Neural cell (in vitro differentiated cells): Measurements from ENCODE around the gene MIB1. TPM values are rescaled to one million over a fixed set of nuclear protein-coding genes. Genes with fewer than 3 reads are reported as not detected.

ENCODE experiments used
- H2AFZ ChIP-seq: fragments of 200-600, 300-800 bp; sonication (generic), shearing (Covaris generic); 2 replicates; pipeline ENCODE4 v1.6.0; 2014; ENCODE audit warnings: low read depth, mild to moderate bottlenecking, antibody characterized with exemption, low read length, moderate library complexity
- H3F3A ChIP-seq: fragments of 200-600 bp; shearing (Covaris generic); 2 replicates; pipeline ENCODE4 v1.6.1; 2016; ENCODE audit warnings: mild to moderate bottlenecking, moderate library complexity, mixed read lengths, antibody characterized with exemption, low read length; ENCODE audit not compliant: insufficient read depth, poor library complexity, severe bottlenecking
- H3K27ac ChIP-seq: fragments of 200-600, 300-800 bp; sonication (generic), shearing (Covaris generic); 2 replicates; pipeline ENCODE4 v1.5.1; 2014; ENCODE audit warnings: mild to moderate bottlenecking, low read length, moderate library complexity
- H3K27me3 ChIP-seq: fragments of 300-800, 200-600 bp; sonication (generic), shearing (Covaris generic); 2 replicates; pipeline ENCODE4 v1.6.0; 2014; ENCODE audit warnings: mild to moderate bottlenecking, low read depth, low read length, moderate library complexity; ENCODE audit not compliant: insufficient read depth
- H3K36me3 ChIP-seq: fragments of 300-800, 200-600 bp; sonication (generic), shearing (Covaris generic); 2 replicates; pipeline ENCODE4 v1.5.1; 2014; ENCODE audit warnings: mild to moderate bottlenecking, antibody characterized with exemption, low read length, moderate library complexity; ENCODE audit not compliant: insufficient read depth
- H3K4me2 ChIP-seq: fragments of 300-800, 200-600 bp; sonication (generic), shearing (Covaris generic); 2 replicates; pipeline ENCODE4 v1.6.0; 2014; ENCODE audit warnings: mild to moderate bottlenecking, low read length
- H3K4me3 ChIP-seq: fragments of 300-800, 200-600 bp; sonication (generic), shearing (Covaris generic); 2 replicates; pipeline ENCODE4 v1.5.1; 2014; ENCODE audit warnings: mild to moderate bottlenecking, low read length, moderate library complexity
- H3K79me2 ChIP-seq: fragments of 200-600 bp; shearing (Covaris generic); replicated peaks from 2 replicates; pipeline ENCODE4 v1.6.0; 2014; ENCODE audit warnings: mild to moderate bottlenecking, low read length, moderate library complexity; ENCODE audit not compliant: insufficient read depth
- H3K9ac ChIP-seq: fragments of 300-800, 200-600 bp; sonication (generic), shearing (Covaris generic); 2 replicates; pipeline ENCODE4 v1.6.1; 2016; ENCODE audit warnings: mild to moderate bottlenecking, low read length, mixed read lengths
- H3K9me2 ChIP-seq: fragments of 200-600 bp; shearing (Covaris generic); 2 replicates; pipeline ENCODE4 v1.6.1; 2016; ENCODE audit warnings: mild to moderate bottlenecking, low read length, mixed read lengths; ENCODE audit not compliant: insufficient read depth
- H3K9me3 ChIP-seq: fragments of 200-600, 300-800 bp; sonication (generic), shearing (Covaris generic); 2 replicates; pipeline ENCODE4 v1.6.1; 2016; ENCODE audit warnings: mild to moderate bottlenecking, mixed run types, low read length, moderate library complexity, mixed read lengths
- H4K20me1 ChIP-seq: fragments of 200-600 bp; shearing (Covaris generic); 2 replicates; pipeline ENCODE4 v1.6.1; 2016; ENCODE audit warnings: mild to moderate bottlenecking, mixed run types; ENCODE audit not compliant: insufficient read depth
- CTCF ChIP-seq: fragments of 450-650 bp; IDR thresholded peaks from 2 replicates; pipeline ENCODE4 v1.5.1; 2014; ENCODE audit warnings: antibody characterized with exemption, mild to moderate bottlenecking, moderate library complexity; ENCODE audit not compliant: poor library complexity, severe bottlenecking
- EP300 ChIP-seq: fragments of 450-650 bp; conservative IDR thresholded peaks from 2 replicates; pipeline ENCODE4 v1.6.1; 2014; ENCODE audit warnings: antibody characterized with exemption, mild to moderate bottlenecking, moderate library complexity; ENCODE audit not compliant: poor library complexity, severe bottlenecking
- EZH2 ChIP-seq: fragments of 200-600, 300-800 bp; shearing (Covaris generic), sonication (generic); IDR thresholded peaks from 2 replicates; pipeline ENCODE4 v1.6.1; 2014; ENCODE audit warnings: antibody characterized with exemption, low read length, borderline replicate concordance, mild to moderate bottlenecking; ENCODE audit not compliant: insufficient read depth, poor library complexity, severe bottlenecking
- MXI1 ChIP-seq: fragments of 450-650 bp; conservative IDR thresholded peaks from 2 replicates; pipeline ENCODE4 v1.6.1; 2014; ENCODE audit warnings: antibody characterized with exemption, mild to moderate bottlenecking; ENCODE audit not compliant: poor library complexity, severe bottlenecking
- RAD21 ChIP-seq: fragments of 450-650 bp; conservative IDR thresholded peaks from 2 replicates; pipeline ENCODE4 v1.6.1; 2014; ENCODE audit warnings: antibody characterized with exemption, mild to moderate bottlenecking, moderate library complexity
- SMC3 ChIP-seq: fragments of 450-650 bp; conservative IDR thresholded peaks from 2 replicates; pipeline ENCODE4 v1.6.1; 2014; ENCODE audit warnings: antibody characterized with exemption, mild to moderate bottlenecking, moderate library complexity; ENCODE audit not compliant: poor library complexity
- TAF1 ChIP-seq: IDR thresholded peaks from 2 replicates; pipeline ENCODE4 v1.6.1; 2012; ENCODE audit warnings: low read depth
- polyA plus RNA-seq: library from polyadenylated mRNA; depleted of rRNA; stranded (reverse); fragments of >200 nt; gene quantifications from 2 replicates; pipeline ENCODE4 v1.2.3, GENCODE V29; 2014

MIB1 gene
- polyA plus RNA-seq, 1 donor from 2014 or later = 68.3 TPM

GRCh38 chr18:21815101-21815500 is 74.5 kb downstream of the MIB1 start (continued):
- no peak for TF ChIP-seq CTCF
- no peak for TF ChIP-seq TAF1

- Histone ChIP-seq H3K9ac (no peak overlapping the region), H2AFZ (no peak overlapping the region), H4K20me1 (no peaks in the 10 kb centered on the region), H3K9me3 (no peaks in the 10 kb centered on the region), H3K79me2 (no peaks in the 10 kb centered on the region), H3K36me3 (no peaks in the 10 kb centered on the region), H3K27me3 (no peaks in the 10 kb centered on the region), H3K4me3 (no peak overlapping the region), H3K27ac (no peak overlapping the region), H3K4me2 (no peak overlapping the region), H3K9me2 (no peaks in the 10 kb centered on the region), H3F3A (no peaks in the 10 kb centered on the region)
- no peak for TF ChIP-seq MXI1
- TF ChIP-seq RAD21 = peak; percentile 59
- TF ChIP-seq EZH2 = no peak
- peak; percentile 52 for TF ChIP-seq SMC3
- peak; percentile 65 for TF ChIP-seq CTCF
Observed at GRCh38 chr18:21820033-21820810, 79.6 kb downstream of the MIB1 start.

GRCh38 chr18:21820811-21821143 is 80.2 kb downstream of the MIB1 start:
- Histone ChIP-seq H3K4me2 (no peak overlapping the region), H3K27me3 (no peaks in the 10 kb centered on the region), H3K9me3 (no peaks in the 10 kb centered on the region), H3K4me3 (no peak overlapping the region), H3K36me3 (no peaks in the 10 kb centered on the region), H2AFZ (no peak overlapping the region), H3K79me2 (no peaks in the 10 kb centered on the region), H3K9ac (no peak overlapping the region), H3F3A (no peaks in the 10 kb centered on the region), H3K9me2 (no peaks in the 10 kb centered on the region), H3K27ac (no peak overlapping the region), H4K20me1 (no peaks in the 10 kb centered on the region)
- TF ChIP-seq MXI1 (no peak), EP300 (no peak)
